Measurements from ENCODE around the gene TTC7B.
"Not testable (repeated sequence)": the region's sequence is repeated elsewhere in the genome, so short reads cannot be mapped to it uniquely, and the experiment has no call there.

TTC7B gene

GRCh38 chr14:90830931-90831701, 14.9 kb upstream of the TTC7B start:
- no peak for DNase-seq

GRCh38 chr14:90829677-90830076, 13.4 kb upstream of the TTC7B start:
- DNase-seq, result no peak

- DNase-seq, result no peak
Observed at GRCh38 chr14:90828642-90829487, 12.6 kb upstream of the TTC7B start.

DNA sequence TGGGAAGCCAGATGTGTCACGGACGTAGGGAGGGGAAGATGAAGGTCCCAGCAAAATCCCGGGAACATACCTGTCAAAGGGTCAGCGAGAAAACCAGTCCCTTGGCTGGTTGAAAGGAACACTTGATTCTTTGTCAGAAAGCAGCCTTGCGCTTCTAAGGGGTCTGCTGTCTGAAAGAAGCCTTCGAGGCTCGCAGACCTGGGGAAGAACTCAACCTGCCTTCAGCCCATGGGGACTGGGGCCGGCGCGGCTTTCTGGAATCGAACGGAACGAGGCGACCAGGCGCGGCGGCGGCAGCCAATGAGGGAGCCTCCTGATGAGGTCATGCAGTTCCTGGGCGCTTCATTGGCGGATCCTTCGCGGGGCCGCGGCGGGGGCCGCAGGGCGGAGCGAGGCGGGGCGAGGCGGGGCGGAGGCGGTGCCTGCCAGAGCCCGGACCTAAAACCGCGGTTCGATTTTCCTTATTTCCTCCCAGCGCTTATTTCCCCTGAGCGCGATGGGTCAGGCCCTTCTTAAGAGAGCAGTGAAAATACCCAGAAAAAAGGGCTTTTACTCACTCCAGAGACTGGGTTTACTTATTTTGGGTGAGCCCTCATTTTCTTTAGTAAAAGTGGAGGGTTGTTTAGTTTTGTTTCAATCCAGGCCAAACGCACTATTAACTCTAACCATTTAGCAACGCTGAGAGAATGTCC, 11.8 kb upstream of the TTC7B start:
- peak; percentile 66 for DNase-seq

DNA sequence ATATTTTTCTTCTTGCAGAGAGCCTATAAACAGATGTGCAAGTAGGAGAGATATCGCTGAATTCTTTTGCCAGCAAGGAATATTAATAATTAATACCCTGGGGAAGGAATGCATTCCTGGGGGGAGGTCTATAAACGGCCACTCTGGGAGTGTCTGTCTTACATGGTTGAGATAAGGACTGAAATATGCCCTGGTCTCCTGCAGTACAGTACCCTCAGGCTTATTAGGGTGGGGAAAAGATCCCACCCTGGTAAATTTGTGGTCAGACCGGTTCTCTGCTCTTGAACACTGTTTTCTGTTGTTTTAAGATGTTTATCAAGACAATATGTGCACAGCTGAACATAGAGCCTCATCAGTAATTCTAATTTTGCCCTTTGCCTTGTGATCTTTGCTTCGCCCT, 7.3 kb upstream of the TTC7B start:
- not testable (repeated sequence) for DNase-seq

- no peak for DNase-seq
Observed at GRCh38 chr14:90820958-90821357, 4.7 kb upstream of the TTC7B start.

GRCh38 chr14:90819734-90820393, 3.6 kb upstream of the TTC7B start:
- no peak for DNase-seq

DNA sequence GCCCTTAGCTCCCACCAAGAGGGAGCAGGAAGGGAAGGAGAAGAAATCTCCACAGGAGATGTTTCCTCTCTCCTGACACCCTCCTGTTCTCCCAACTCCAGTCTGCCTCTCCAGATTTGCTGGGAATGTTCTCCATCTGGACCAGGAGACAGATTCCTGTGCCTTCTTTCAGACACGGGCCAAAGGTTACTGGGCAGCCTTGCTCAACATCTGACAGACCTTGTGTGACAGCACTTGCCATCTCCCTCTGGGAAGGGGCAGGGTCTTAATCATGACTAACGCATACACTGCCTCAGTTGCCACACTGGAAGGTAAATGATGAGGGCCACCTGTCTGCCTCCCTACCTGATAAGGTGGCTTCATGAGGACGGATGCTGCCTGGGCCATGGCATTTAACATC, 2.5 kb upstream of the TTC7B start:
- no peak for DNase-seq

DNA sequence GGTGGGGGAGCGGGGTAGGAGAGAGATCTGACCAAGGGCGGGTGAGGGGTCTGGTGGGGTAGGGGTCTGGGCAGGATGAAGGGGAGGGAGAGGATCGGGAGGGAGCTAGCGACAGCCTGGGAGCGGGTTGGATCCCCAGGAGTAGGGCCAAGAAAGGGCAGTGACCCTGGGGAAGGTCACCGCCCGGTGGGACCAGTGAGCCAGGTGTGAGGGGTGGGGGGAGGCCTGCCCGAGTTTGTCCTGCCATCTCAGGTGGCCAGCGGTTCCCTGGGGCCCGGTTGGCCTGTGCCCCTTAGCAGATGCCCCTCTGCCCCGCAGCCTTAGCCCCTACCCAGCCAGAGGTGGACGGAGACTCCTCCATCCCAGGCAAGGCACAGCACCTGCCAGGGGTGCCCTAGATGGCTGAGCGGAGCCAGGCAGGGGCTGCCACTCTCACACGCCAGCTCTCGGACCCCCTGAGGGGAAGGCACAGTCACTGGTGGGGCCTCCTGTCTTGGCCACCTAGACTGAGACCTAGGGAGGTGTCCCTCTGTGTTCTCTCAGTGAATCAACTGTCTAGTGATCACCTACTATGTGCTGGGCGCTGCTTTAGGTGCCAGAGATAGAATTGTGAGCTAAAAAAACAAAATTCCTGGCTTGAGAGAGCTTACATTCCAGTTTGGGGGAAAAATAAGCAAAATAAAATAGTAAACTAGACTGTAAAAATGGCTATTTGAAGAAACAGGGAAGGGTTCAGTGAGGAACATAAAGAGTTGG, 629 bp upstream of the TTC7B start:
- DNase-seq, result no peak

DNA sequence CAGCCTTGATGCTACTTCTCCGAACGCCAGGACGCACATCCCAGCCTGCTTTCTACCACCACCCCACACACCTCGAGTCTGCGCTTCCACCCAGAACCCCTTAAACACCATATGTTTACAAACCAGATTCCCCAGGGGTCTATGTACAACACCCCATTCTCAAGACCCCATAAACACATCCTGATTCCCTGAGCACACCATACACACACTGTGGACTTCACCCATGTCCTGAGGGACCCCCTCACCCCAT, 733 bp downstream of the TTC7B start:
- no peak for DNase-seq

DNA sequence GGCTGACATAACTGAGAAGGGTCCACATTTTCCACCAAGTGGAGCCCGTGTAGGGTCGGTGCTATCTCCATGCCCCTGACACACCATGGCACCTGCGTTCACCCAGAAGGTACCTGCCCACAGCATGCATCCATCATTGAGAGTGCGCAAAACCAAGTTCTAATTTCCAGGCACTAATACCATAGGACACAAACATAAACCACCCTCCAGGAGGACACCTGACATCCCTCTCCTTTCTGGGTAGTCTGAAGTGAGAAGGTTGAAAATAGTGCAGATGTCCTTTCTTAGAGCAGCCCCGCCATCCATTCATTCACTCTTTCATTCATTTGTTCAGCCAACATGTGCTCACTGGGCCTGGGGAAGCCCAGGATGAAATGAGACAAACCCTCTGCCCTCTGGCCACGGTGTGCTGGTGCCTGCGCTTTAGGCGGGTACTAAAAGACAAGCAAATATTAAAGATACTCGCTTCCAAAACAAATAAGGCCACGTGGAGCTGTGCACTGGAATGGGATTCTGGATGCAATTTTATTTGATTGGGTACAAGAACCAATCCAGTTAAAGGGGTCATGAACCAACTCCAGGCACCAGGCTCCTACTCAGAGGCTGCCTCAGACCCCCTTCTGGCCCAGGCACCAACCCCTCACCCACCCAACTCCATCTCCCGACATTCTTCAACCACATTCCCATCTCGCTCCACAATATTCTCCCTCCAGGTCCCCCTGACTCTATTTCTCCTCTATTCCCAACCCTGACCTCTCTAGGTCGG, 1.2 kb downstream of the TTC7B start:
- no peak for DNase-seq

DNA sequence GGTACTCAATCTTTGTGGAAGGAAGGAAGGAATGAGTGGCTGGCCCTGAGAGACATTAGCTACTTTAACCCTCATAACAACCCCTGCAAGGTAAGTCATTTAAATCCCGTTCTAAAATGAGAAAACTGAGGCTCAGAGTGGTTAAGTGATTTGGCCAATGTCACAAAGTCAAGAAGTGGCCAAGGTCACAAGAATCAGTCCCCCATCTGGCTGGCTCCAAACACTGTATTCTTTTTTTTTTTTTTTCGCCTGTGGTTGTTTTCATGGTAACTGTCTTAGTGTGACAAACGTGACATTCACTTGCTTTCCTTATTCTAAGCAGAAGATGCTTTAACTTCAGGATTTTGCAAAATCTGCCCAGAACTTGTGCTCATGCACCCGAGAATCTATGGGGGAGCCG, 2.8 kb downstream of the TTC7B start:
- DNase-seq, result no peak

GRCh38 chr14:90812109-90812508, 4.1 kb downstream of the TTC7B start:
- DNase-seq, result no peak

DNA sequence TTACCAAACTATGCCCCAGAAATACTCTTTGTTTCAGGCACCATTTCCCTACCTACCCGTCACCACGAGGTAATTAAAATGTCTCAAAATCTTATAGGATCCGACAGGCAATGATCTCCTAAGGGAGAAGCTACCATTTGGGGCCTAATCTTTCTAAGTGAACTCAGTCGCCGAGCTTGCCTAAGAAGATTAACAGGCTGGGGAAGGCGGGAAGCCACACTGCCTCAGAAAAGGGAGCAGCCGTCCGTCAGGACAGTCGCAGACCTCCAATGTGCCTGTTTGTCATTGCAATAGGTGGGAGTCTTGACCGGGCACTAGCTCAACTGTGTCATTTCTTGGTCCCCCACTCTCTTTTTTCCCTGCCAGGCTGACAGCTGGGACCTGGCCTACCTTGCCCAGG, 4.6 kb downstream of the TTC7B start:
- no peak for DNase-seq

GRCh38 chr14:90810806-90811205, 5.4 kb downstream of the TTC7B start:
- DNase-seq, result no peak

DNA sequence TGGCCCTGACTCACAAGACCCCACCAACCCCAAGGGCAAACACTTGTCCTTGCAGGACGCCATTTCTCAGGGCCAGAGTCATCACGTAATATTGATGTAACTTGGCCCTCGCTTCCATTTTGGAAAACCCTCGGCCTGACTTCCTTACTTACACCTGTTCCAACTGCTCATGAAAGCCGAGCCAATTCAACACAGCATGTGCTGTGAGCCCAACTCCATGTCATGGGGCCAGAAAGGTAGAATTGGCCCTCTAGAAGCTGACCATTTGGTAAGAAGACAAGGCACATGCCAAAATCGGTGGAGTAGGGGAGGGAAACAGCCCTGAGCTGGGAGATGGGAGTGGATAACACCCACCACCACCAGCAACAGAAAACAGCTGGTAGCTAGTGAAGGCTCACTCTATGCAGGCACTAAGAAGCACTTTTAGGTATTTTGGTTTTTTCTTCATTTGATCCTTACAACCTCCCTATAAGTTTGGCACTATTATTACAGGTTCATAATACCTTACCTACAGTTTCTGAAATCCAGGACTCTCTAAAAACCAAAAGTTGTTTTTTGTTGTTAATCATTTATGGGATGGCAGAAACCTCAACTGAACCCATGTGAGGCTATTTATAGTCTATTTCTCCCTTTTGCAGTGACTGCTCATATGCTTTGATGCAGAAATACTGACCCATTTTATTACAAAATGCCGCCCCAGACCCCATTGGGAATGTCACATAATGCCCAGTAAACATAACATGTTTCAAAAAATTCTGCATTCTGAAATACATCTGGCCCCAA, 6.5 kb downstream of the TTC7B start:
- DNase-seq, result no peak

GRCh38 chr14:90808759-90809529, 7.3 kb downstream of the TTC7B start:
- DNase-seq, result no peak

- no peak for DNase-seq
Observed at GRCh38 chr14:90807060-90807459, 9.2 kb downstream of the TTC7B start.

DNA sequence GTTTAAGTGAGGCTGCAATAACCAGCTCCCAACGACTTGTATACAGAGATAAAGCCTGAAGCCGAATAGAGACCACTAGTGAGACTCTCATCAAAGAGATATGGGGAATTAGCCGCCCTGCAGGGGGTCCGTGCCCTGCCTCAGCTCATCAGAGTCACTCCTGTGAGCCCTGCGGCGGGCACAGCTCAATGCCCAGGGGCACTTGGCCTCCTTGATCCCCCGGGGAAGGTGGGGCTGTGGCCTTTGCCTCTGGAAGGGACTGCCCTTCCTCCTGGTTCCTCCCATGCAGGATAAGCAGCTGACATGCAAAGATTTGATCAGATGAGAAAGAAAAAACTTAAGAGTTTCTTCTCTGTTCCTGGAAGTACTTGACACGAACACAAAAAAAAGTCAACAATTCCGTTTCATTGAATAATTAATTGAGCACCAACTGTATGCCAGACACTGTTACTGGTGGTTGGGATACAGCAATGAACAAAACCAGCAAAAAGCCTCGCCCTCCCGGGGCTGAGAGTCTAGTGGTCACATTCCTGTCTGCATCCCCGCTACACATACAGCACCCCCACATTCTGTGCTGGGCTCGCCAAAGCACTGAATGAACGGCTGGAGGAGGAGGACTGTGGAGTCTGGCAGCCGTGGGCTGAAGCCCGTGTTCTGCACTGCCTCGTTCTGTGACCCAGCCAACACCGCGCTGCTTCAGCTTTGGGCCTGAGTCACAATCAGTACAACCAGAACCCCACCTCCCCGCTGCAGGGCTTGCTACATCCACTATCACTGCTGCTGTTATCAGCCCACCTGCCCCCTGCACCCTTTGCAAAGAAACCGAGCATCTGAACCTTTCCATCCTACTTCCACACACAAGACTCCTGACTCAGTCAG, 10.3 kb downstream of the TTC7B start:
- DNase-seq, result no peak

Data from NCI-H187 treated with DMSO at 0.1 percent for 48 hours (cell line).